K562 (cell line): ENCODE results near the gene CACNB1. TPM values are rescaled to one million over a fixed set of nuclear protein-coding genes. Genes with fewer than 3 reads are reported as not detected.

ENCODE experiments used
- BDP1 ChIP-seq: IDR thresholded peaks from 3 replicates; pipeline ENCODE4 v1.6.1; 2011; ENCODE audit not compliant: insufficient read length, insufficient read depth
- CHAMP1 ChIP-seq: fragments of 450-650 bp; IDR thresholded peaks from 2 replicates; pipeline ENCODE4 v1.6.1; 2016; ENCODE audit warnings: mild to moderate bottlenecking
- CTBP1 ChIP-seq: fragments of 450-650 bp; IDR thresholded peaks from 2 replicates; pipeline ENCODE4 v1.6.1; 2016; ENCODE audit warnings: borderline replicate concordance
- E2F5 ChIP-seq: sonication (generic); formaldehyde crosslinking; IDR thresholded peaks from 2 replicates; pipeline ENCODE4 v1.8.0; 2022; ENCODE audit warnings: mild to moderate bottlenecking, missing genetic modification reagents
- ELF4 ChIP-seq: fragments of 450-650 bp; formaldehyde crosslinking; IDR thresholded peaks from 2 replicates; pipeline ENCODE4 v1.4.0; 2022; ENCODE audit warnings: missing genetic modification characterization
- FOSL1 ChIP-seq: fragments of 200-800 bp; sonication (Bioruptor generic); conservative IDR thresholded peaks from 2 replicates; pipeline ENCODE4 v1.6.1; 2016; ENCODE audit warnings: missing genetic modification characterization, missing compliant biosample characterization
- GABPB1 ChIP-seq: sonication (generic); formaldehyde crosslinking; IDR thresholded peaks from 2 replicates; pipeline ENCODE4 v1.8.0; 2022; ENCODE audit warnings: mild to moderate bottlenecking, missing genetic modification reagents
- GTF2E2 ChIP-seq: fragments of 200-800 bp; sonication (Bioruptor generic); IDR thresholded peaks from 2 replicates; pipeline ENCODE4 v1.6.1; 2016; ENCODE audit warnings: missing genetic modification characterization, missing compliant biosample characterization
- KDM4B ChIP-seq, 2 experiments: fragments of 450-650 bp in 1 of 2; sonication (generic) in 1 of 2; IDR thresholded peaks; 2 replicates each; pipeline ENCODE4 v1.6.1; 2016 to 2017; ENCODE audit warnings: borderline replicate concordance in 2 of 2, antibody characterized with exemption in 1 of 2, low read depth in 1 of 2, mild to moderate bottlenecking in 1 of 2
- NFATC3 ChIP-seq: fragments of 450-650 bp; IDR thresholded peaks from 2 replicates; pipeline ENCODE4 v1.6.1; 2017; ENCODE audit warnings: mild to moderate bottlenecking
- NFIC ChIP-seq: fragments of 450-650 bp; IDR thresholded peaks from 2 replicates; pipeline ENCODE4 v1.6.1; 2017; ENCODE audit warnings: mild to moderate bottlenecking, inconsistent platforms
- NFXL1 ChIP-seq: fragments of 450-650 bp; formaldehyde crosslinking; IDR thresholded peaks from 2 replicates; pipeline ENCODE4 v1.4.0; 2021; ENCODE audit warnings: mild to moderate bottlenecking
- RAD51 ChIP-seq: fragments of 450-650 bp; IDR thresholded peaks from 2 replicates; pipeline ENCODE4 v1.7.1; 2016; ENCODE audit warnings: low read depth, mild to moderate bottlenecking, borderline replicate concordance
- RBM39 ChIP-seq: fragments of 200-400 bp; formaldehyde crosslinking; optimal IDR thresholded peaks from 2 replicates; pipeline ENCODE3; 2018; ENCODE audit warnings: low read depth, low read length
- SREBF1 ChIP-seq: fragments of 150-350 bp; IDR thresholded peaks from 2 replicates; pipeline ENCODE4 v1.6.1; 2014; ENCODE audit warnings: antibody characterized with exemption, low read depth, low read length, borderline replicate concordance
- THRA ChIP-seq: fragments of 450-650 bp; IDR thresholded peaks from 2 replicates; pipeline ENCODE4 v1.6.1; 2017; ENCODE audit warnings: mild to moderate bottlenecking, moderate library complexity
- USF2 ChIP-seq: sonication (generic); formaldehyde crosslinking; IDR thresholded peaks from 2 replicates; pipeline ENCODE4 v1.5.0; 2020; ENCODE audit warnings: missing genetic modification reagents
- ZBTB43 ChIP-seq: sonication (generic); formaldehyde crosslinking; IDR thresholded peaks from 2 replicates; pipeline ENCODE4 v1.8.0; 2023; ENCODE audit warnings: mild to moderate bottlenecking, missing genetic modification reagents
- ZFX ChIP-seq: sonication (generic); formaldehyde crosslinking; IDR thresholded peaks from 2 replicates; pipeline ENCODE4 v1.8.0; 2022; ENCODE audit warnings: mild to moderate bottlenecking, missing genetic modification reagents, moderate library complexity
- ZNF253 ChIP-seq: fragments of 250-450 bp; sonication (Bioruptor Pico); conservative IDR thresholded peaks from 2 replicates; pipeline ENCODE4 v1.6.1; 2021; ENCODE audit warnings: mild to moderate bottlenecking
- polyA plus RNA-seq, 8 experiments: library from polyadenylated mRNA; depleted of rRNA in 4 of 8; stranded (reverse) in 5 of 8; unstranded in 3 of 8; fragments of >200 nt; fragmentation: Nextera tagmentation in 2 of 8; fragmentation: Illumina TruSeq in 1 of 8; extraction: Ambion mirVana in 2 of 8; extraction: Trizol in 1 of 8; gene quantifications; 2 replicates each; pipeline versions ENCODE4 v1.2.1 to v1.2.3, GENCODE V29; 2011 to 2014; ENCODE audit warnings: inconsistent platforms in 1 of 8, missing spikeins in 1 of 8
- total RNA-seq, 7 experiments: library from RNA; depleted of rRNA in 6 of 7; stranded (reverse); fragments of >200 nt in 6 of 7; fragmentation: Illumina TruSeq in 2 of 7; extraction: Trizol in 2 of 7; gene quantifications; 2 replicates each; pipeline versions ENCODE4 v1.2.1 to v1.2.3, GENCODE V29; 2011 to 2021; ENCODE audit warnings: low replicate concordance in 1 of 7

Gene CACNB1
- total and polyA plus RNA-seq, 9 of the 15 experiments (the other 6 are each of a cell fraction or from before 2014, with no cell fraction given) = 0.08 to 7.4 (median 3.0) TPM

- TF ChIP-seq FOSL1 (tag) = peak; percentile 15; the same call in 1 of the 2 replicates
- TF ChIP-seq GTF2E2 = no peak
- peak; percentile 19; the same call in 1 of the 2 replicates for TF ChIP-seq USF2 (CRISPR knock-in tag)
- TF ChIP-seq ZBTB43 (CRISPR knock-in tag) = no peak
- TF ChIP-seq RBM39 = peak; percentile 65
- peak; percentile 42; the same call in 1 of the 2 replicates for TF ChIP-seq CTBP1
- 0 out of 2 replicates have a peak, but pooled peaks have one; percentile 26 for TF ChIP-seq NFIC
- no peak for TF ChIP-seq CHAMP1
- TF ChIP-seq NFXL1 = no peak
- TF ChIP-seq NFATC3 = no peak; the same call in 1 of the 2 replicates
- no peak for TF ChIP-seq E2F5
- 0 out of 4 replicates have a peak, but pooled peaks of 1 of the 2 experiments have one; percentile 47 for TF ChIP-seq KDM4B (IDR thresholded peaks at IDR 0.05; ENCODE audit: borderline replicate concordance in 2 of 2, low read depth in 1 of 2)
- TF ChIP-seq ZNF253 (CRISPR knock-in tag) = no peak
- TF ChIP-seq SREBF1 = peak; percentile 88; the same call in 1 of the 2 replicates
- TF ChIP-seq GABPB1 (CRISPR knock-in tag) = peak; percentile 22; the same call in 1 of the 2 replicates
- no peak for TF ChIP-seq BDP1
- no peak for TF ChIP-seq THRA
- no peak; the same call in 1 of the 2 replicates for TF ChIP-seq ELF4
- TF ChIP-seq RAD51 = no peak; the same call in none of the 2 replicates
- TF ChIP-seq ZFX (CRISPR knock-in tag) = peak; percentile 83
Observed at GRCh38 chr17:39200070-39200879, 2.8 kb upstream of the CACNB1 start, which contains the start of gene RPL19 (continued).
